HG02970 (cell line): ENCODE measurements around the gene GALNT8.
"Not testable (repeated sequence)": the region's sequence is repeated elsewhere in the genome, so short reads cannot be mapped to it uniquely, and the experiment has no call there.

Experiments used
- ATAC-seq: cut with Tn5 transposase; IDR thresholded peaks from one replicate; pipeline ENCODE4 v1.9.1; 2021; ENCODE audit warnings: mild to moderate bottlenecking, moderate library complexity, moderate number of reproducible peaks; ENCODE audit not compliant: unreplicated experiment, low FRiP score

Gene GALNT8

GRCh38 chr12:4719821-4720636 lies at the start of gene GALNT8:
TSS of gene GALNT8 (plus strand) at chr12:4720400. CDS start at chr12:4720678, 278 bp downstream.
- ATAC-seq, result no peak

DNA sequence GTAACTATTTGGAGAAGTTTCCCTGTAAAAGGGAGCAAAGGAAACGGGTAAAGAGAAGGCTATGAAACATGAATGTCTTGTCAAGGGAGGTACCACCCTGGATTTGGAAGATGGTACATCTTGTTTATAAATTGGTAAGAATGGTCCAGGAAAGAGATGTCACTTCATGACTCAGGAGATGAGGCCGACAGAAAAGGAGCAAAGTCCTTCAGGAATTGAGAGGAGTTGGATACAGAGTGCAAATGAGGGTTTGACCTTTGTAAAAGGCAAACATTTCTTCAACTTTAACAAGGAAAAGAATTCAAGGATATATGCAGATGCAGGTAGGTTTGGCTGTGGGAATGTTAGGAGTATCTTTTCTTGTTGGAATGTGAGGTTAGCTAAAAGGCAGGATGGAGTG lies 40.5 kb upstream of the GALNT8 start:
- no peak for ATAC-seq

GRCh38 chr12:4681732-4682131 lies 38.5 kb upstream of the GALNT8 start:
- no peak for ATAC-seq

DNA sequence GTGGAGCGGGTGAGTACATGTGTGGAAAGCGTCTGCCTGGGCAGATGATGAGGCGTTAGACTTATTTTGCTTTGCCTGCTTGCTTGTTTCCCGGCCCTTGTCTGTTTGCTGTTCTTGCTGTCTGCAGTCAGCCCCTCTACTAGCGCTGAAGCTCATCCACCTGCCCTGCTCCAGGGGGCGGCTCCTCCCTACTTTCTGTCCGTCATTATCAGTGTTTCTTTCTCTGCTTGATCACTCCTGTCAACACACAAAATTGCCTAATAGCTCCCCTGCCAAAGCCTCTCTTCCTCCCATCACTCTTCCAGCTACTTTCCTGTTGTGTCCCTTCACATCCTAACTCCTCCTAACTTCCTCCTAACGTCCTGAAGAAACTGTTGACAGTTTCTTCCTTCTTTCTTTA lies 34.9 kb upstream of the GALNT8 start:
- no peak for ATAC-seq

DNA sequence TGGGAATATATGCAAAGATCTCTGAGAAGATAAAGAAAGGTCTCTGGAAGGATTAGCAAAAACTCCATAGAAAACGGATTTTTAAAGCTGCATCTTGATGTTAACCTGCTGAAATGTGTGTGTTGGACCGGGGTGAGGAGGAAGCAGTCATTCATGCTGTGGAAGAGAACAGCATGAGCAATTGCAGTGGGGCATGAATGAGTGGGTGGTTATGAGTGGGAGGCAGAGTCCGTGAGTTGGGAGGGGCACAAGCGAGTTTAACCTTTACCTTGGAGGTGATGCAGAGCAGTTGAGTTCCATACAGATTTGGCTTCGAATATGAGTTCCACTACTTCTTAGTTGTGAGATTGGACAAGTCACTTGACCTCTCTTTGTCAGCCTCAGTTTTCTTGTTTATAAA lies 29.4 kb upstream of the GALNT8 start:
- ATAC-seq, result no peak

GRCh38 chr12:4700621-4701026 lies 19.6 kb upstream of the GALNT8 start:
- ATAC-seq, result no peak

GRCh38 chr12:4701395-4702190 lies 18.6 kb upstream of the GALNT8 start:
- no peak for ATAC-seq

DNA sequence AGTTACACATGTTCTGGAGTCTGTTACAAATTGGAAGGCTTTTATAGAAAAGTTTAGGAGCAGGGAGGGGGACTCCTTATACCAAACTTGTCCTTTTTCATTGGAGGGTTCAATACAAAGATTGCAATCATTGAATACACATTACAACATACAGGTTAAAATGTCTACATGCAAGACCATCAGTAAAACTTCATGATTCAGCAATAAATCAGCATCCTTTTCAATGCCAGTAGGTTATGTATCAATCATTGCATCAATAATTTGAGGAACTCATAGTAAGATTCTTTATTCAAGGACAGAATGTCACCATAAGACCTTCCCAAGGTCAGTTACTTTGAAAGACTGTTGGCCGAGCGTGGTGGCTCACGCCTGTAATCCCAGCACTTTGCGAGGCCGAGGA lies 16.5 kb upstream of the GALNT8 start:
- ATAC-seq, result no peak

DNA sequence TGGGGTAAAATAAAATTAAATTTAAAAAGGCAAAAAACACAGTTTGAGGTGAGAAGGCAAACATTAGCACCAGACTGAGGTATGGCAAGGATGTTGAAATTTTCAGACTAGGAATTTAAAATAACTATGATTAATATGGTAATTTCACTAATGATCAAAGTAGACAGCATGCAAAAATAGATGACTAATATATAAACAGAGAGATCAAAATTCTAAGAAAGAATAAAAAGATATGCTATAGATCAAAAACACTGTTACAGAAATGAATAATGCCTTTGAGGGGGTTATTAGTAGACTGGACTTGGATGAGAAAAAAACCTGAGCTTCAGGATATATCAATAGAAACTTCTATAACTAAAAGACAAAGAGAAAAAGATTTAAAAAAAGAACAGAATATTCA lies 14.4 kb upstream of the GALNT8 start:
- ATAC-seq, result no peak

- no peak for ATAC-seq
These were observed 12.9 kb upstream of the GALNT8 start for GRCh38 chr12:4707306-4707705.

DNA sequence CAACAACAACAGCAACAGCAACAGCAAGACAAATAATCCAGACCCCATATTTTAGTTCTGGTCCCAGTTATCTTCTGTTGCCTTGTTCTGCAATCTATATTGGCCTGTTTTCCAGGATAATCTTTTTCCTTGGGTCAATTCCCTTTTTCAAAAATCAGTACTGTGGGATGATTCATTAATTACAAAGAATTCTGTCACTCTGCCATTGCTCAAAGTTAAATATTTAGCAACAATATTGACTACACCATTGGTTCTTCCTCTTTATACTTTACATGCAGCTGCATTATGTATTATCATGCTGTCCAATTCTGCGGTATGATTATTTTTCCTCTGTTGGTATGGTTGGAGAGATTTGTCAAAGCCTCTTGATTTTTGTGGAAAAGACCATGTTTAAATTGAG lies 10.1 kb upstream of the GALNT8 start:
- no peak for ATAC-seq

GRCh38 chr12:4714879-4715278 lies 5.3 kb upstream of the GALNT8 start:
- ATAC-seq, result no peak

GRCh38 chr12:4717806-4718205 lies 2.4 kb upstream of the GALNT8 start:
- ATAC-seq, result no peak

DNA sequence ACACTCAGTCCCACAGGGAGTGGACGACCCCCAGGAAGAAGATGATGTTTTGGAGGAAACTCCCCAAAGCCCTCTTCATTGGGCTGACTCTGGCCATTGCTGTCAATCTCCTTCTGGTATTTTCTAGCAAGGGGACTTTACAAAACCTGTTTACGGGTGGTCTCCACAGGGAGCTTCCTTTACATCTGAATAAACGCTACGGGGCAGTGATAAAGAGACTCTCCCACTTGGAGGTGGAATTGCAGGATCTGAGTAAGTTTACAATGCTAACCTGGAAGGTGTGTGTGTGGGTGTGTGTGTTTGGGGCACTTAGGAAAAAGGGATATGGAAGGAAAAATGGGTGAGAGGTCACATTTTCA lies 416 bp downstream of the GALNT8 start:
- ATAC-seq, result no peak

DNA sequence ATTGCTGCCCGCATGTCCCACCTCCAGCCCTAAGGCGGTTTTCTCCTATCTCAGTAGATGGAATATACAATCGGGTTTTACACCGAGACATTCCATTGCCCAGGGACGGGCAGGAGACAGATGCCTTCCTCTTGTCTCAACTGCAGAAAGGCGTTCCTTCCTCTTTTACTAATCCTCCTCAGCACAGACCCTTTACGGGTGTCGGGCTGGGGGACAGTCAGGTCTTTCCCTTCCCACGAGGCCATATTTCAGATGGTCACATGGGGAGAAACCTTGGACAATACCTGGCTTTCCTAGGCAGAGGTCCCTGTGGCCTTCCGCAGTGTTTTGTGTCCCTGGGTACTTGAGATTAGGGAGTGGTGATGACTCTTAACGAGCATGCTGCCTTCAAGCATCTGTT lies 1.4 kb downstream of the GALNT8 start:
- ATAC-seq, result not testable (repeated sequence)

DNA sequence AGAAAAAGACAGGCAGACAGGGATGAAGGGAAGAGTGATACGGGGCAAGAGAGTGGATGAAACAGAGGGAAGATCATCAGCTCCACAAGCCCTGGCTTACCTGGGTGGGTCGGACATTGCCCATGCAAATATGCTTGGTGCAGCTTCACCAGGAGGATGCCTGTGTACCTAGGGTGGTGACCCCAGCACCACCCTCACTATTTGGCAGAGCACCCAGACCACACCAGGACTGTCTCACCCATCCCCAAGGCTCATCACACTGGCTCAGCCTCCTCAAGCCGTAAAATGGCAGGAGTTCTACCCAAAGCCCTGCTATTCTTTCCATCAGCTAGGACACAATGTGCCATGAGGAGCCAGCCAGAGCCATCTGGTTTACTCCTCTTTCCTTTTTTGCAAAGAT lies 3.0 kb downstream of the GALNT8 start:
- no peak for ATAC-seq

DNA sequence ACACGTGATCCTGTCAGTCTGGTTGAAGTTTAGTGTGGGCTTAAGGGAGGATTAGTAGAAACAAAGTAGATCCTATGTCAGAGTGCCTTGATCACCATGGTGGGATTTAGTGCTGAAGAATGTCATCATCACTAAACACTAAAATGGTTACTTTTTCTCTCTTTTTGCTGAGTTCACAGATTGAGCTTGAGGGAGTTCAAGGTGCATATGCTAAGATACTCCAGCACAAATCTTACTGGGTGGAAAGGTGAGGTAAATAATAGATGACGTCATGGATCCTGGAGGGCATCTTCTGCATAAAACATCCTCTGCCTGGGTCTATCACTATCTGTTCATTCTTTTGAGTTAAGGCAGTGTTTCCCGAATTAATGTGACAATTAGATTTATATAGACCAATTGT lies 4.9 kb downstream of the GALNT8 start:
- no peak for ATAC-seq

- ATAC-seq, result no peak
These were observed 14.6 kb downstream of the GALNT8 start for GRCh38 chr12:4734625-4735340.

DNA sequence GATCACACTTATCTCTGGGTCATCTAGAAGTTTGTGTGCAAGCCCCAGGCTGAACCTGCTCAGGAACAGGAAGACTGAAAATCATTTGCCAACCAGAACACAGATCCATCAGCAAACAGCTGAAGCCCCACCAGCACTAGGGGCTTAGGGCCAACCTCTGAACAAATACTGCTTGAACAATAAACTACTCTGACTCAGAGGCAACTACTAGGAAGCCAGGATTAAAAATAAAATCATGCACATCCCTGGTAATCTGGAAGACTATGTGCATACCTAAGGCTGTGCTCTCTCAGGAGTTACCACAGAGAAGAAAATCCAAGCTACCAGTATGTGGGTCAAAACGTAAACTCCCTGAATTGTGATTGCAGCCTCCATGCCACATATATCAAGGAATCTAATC lies 15.9 kb downstream of the GALNT8 start:
- ATAC-seq, result no peak

DNA sequence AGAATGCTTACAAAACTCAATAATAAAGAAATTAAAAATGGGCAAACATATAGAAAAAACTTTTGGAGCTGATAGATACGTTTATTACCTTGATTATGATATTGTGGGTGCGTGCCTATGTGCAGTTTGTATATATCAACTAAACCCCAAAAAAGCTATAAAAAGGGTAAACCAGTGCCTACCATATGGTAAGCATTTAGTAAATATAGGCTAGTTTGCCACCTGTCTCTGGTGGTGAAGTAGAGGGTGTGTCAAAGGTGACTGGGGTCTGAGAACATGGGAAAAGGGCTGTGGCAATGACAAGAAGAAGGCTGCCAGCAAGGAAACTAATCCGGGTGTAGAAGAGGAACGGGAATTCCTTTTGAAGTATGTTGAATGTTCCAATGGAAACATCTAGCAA lies 18.3 kb downstream of the GALNT8 start:
- no peak for ATAC-seq

GRCh38 chr12:4742416-4742970 lies 22.3 kb downstream of the GALNT8 start:
- ATAC-seq, result no peak
